CD4-positive, CD25-positive, alpha-beta regulatory T cell (primary cell): ENCODE results near the gene SLC19A3. TPM values are rescaled to one million over a fixed set of nuclear protein-coding genes. Genes with fewer than 3 reads are reported as not detected.
"Not testable (repeated sequence)": the region's sequence is repeated elsewhere in the genome, so short reads cannot be mapped to it uniquely, and the experiment has no call there.

Experiments used
- ATAC-seq, 2 donors: fragments of 150-1000 bp; cut with Tn5 transposase; one replicate each; pipeline ENCODE4 v1.10.0; 2021; ENCODE audit warnings: low read depth in 2 of 2, moderate number of reproducible peaks in 2 of 2, moderate library complexity in 1 of 2
- DNase-seq, 3 donors: peaks; one replicate each; pipeline versions ENCODE4 v3.0.0 to v3.0.0-alpha.2; 2012 to 2022; ENCODE audit warnings: mixed read lengths in 1 of 3
- H3K27ac ChIP-seq: one replicate; pipeline ENCODE4 v1.7.0; 2013; ENCODE audit warnings: mild to moderate bottlenecking, low read length; ENCODE audit not compliant: insufficient read depth, poor library complexity, severe bottlenecking
- H3K27me3 ChIP-seq: one replicate; pipeline ENCODE4 v1.7.0; 2013; ENCODE audit warnings: low read length; ENCODE audit not compliant: control insufficient read depth, insufficient read depth
- H3K36me3 ChIP-seq: one replicate; pipeline ENCODE4 v1.7.0; 2013; ENCODE audit warnings: mild to moderate bottlenecking, low read length, moderate library complexity; ENCODE audit not compliant: control insufficient read depth, insufficient read depth
- H3K4me1 ChIP-seq: 2 replicates; pipeline ENCODE4 v1.7.0; 2013; ENCODE audit warnings: mild to moderate bottlenecking, low read length; ENCODE audit not compliant: insufficient read depth, control insufficient read depth, poor library complexity, severe bottlenecking
- H3K4me3 ChIP-seq: one replicate; pipeline ENCODE4 v1.7.0; 2013; ENCODE audit warnings: low read depth, mild to moderate bottlenecking, low read length, moderate library complexity
- H3K9me3 ChIP-seq, 2 experiments: 1 replicate in 1 of 2; 2 replicates in 1 of 2; pipeline ENCODE4 v1.7.0; 2013; ENCODE audit warnings: low read length in 2 of 2, mild to moderate bottlenecking in 1 of 2, moderate library complexity in 1 of 2; ENCODE audit not compliant: control insufficient read depth in 2 of 2
- H3K27ac Mint-ChIP-seq, 3 donors: one replicate each; pipeline ENCODE4 v1.8.0; 2020 to 2022; ENCODE audit warnings: mild to moderate bottlenecking in 3 of 3, mixed read lengths in 3 of 3, moderate library complexity in 2 of 3
- H3K27me3 Mint-ChIP-seq: one replicate; pipeline ENCODE4 v1.8.0; 2022; ENCODE audit warnings: mild to moderate bottlenecking, mixed read lengths
- H3K36me3 Mint-ChIP-seq: one replicate; pipeline ENCODE4 v1.8.0; 2020; ENCODE audit warnings: mixed read lengths
- H3K4me1 Mint-ChIP-seq, 4 donors: one replicate each; pipeline ENCODE4 v1.8.0; 2020 to 2022; ENCODE audit warnings: mixed read lengths in 4 of 4, mild to moderate bottlenecking in 1 of 4
- H3K4me3 Mint-ChIP-seq, 4 donors: one replicate each; pipeline ENCODE4 v1.8.0; 2020 to 2022; ENCODE audit warnings: mild to moderate bottlenecking in 4 of 4, mixed read lengths in 4 of 4, moderate library complexity in 3 of 4
- H3K9me3 Mint-ChIP-seq, 7 donors: one replicate each; pipeline ENCODE4 v1.8.0; 2020 to 2022; ENCODE audit warnings: mixed read lengths in 7 of 7, mild to moderate bottlenecking in 3 of 7, moderate library complexity in 2 of 7
- polyA plus RNA-seq, 4 donors: library from polyadenylated mRNA; unstranded; fragments of 300-500 nt; fragmentation: Illumina TruSeq; gene quantifications; one replicate each; pipeline ENCODE4 v1.2.3, GENCODE V29; 2021
- total RNA-seq: library from RNA; stranded (reverse); gene quantifications from one replicate; pipeline ENCODE4 v1.2.3, GENCODE V29; 2022

The SLC19A3 gene
- total and polyA plus RNA-seq, 5 donors from 2014 or later, result not detected

DNA sequence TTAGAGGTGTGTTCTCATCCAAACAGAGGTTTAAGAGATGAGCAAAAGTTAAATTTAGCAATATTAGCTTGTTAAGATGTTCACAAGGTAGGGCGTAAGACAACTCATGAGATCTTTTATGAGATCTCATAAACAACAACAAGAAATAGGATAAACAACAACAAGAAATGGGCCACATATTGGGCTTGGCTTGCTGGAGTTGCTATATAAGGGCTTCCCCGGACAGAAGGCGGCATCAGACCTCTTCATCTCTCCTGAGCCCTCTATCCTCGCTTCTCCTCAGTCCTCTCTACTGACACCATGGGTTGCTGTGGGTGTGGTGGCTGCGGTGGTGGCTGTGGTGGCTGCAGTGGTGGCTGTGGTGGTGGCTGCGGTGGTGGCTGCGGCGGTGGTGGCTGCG lies 27.8 kb upstream of the SLC19A3 start, which contains the start of gene SCYGR8:
SCYGR8 (plus strand) TSS at position 301 of the 400 bp plus-strand sequence; CDS start at position 301, 0 bp downstream.
- H3K4me1 ChIP-seq, result no peaks in the 10 kb centered on the region
- no peaks in the 10 kb centered on the region for H3K36me3 ChIP-seq
- DNase-seq (no peak), ATAC-seq (no peak)
- H3K27ac ChIP-seq, result no peak within 1 kb of the TSS
- H3K27me3 ChIP-seq, result no peaks in the 10 kb centered on the region
- H3K9me3 ChIP-seq, result no peaks in the 10 kb centered on the region
- H3K27me3 Mint-ChIP-seq, result no peaks in the 10 kb centered on the region
- H3K27ac Mint-ChIP-seq, result peak within 1 kb of the TSS in 1 of 3 donors; percentile 31
- peaks cover 0 to 3% (median 0%) of the 10 kb centered on the region in 4 donors for H3K4me1 Mint-ChIP-seq
- H3K4me3 Mint-ChIP-seq, result no peak within 1 kb of the TSS
- peaks cover 0 to 2% (median 0%) of the 10 kb centered on the region in 7 donors for H3K9me3 Mint-ChIP-seq
- H3K36me3 Mint-ChIP-seq, result no peaks in the 10 kb centered on the region
- H3K4me3 ChIP-seq, result no peak within 1 kb of the TSS

- DNase-seq, H3K9me3 Mint-ChIP-seq, H3K36me3 ChIP-seq: not testable (repeated sequence)
Observed at GRCh38 chr2:227740705-227741104, 22.9 kb upstream of the SLC19A3 start.

GRCh38 chr2:227739351-227739750 lies 21.5 kb upstream of the SLC19A3 start:
- H3K9me3 ChIP-seq, result no peaks in the 10 kb centered on the region
- Mint-ChIP-seq H3K27ac (no peak overlapping the region), H3K4me1 (no peaks in the 10 kb centered on the region), H3K4me3 (no peak overlapping the region), H3K9me3 (peaks cover 0 to 2% (median 0%) of the 10 kb centered on the region in 7 donors), H3K27me3 (peaks cover 4% of the 10 kb centered on the region), H3K36me3 (no peaks in the 10 kb centered on the region)
- H3K4me1 ChIP-seq, result no peaks in the 10 kb centered on the region
- ATAC-seq (no peak), DNase-seq (no peak)
- no peak overlapping the region for H3K27ac ChIP-seq
- no peaks in the 10 kb centered on the region for H3K36me3 ChIP-seq
- H3K4me3 ChIP-seq, result no peak overlapping the region
- no peaks in the 10 kb centered on the region for H3K27me3 ChIP-seq

More at GRCh38 chr2:227740705-227741104, 22.9 kb upstream of the SLC19A3 start:
- not testable (repeated sequence) for H3K27ac ChIP-seq, H3K4me3 Mint-ChIP-seq, H3K9me3 ChIP-seq, H3K27me3 Mint-ChIP-seq, H3K27me3 ChIP-seq, ATAC-seq, H3K27ac Mint-ChIP-seq, H3K4me1 Mint-ChIP-seq, H3K4me1 ChIP-seq, H3K36me3 Mint-ChIP-seq, H3K4me3 ChIP-seq

DNA sequence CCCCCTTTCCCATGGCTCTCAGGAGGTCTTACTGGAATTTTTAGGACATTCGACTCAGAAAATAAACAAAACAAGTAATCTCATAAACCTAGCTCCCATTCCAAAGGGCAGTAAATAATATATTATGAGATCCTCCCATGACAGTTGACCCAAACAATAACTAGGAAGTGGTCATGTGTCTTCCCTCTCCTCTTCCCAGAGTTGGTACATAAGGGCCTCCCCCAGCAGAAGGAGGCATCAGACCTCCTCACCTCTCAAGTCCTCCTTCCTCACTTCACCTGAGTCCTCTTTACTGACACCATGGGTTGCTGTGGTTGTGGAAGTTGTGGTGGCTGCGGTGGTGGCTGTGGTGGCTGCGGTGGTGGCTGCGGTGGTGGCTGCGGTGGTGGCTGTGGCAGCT lies 10.2 kb upstream of the SLC19A3 start, which contains the start of gene SCYGR7:
SCYGR7 (plus strand) TSS at position 301 of the 400 bp plus-strand sequence; CDS start at position 301, 0 bp downstream.
- H3K36me3 ChIP-seq, result no peaks in the 10 kb centered on the region
- no peaks in the 10 kb centered on the region for H3K4me1 ChIP-seq
- ATAC-seq (no peak), DNase-seq (no peak)
- Mint-ChIP-seq H3K27ac (no peak within 1 kb of the TSS), H3K27me3 (peaks cover 11% of the 10 kb centered on the region), H3K9me3 (peaks cover 0 to 3% (median 0%) of the 10 kb centered on the region in 7 donors), H3K4me1 (no peaks in the 10 kb centered on the region), H3K36me3 (no peaks in the 10 kb centered on the region), H3K4me3 (no peak within 1 kb of the TSS)
- H3K27ac ChIP-seq, result no peak within 1 kb of the TSS
- H3K9me3 ChIP-seq, result no peaks in the 10 kb centered on the region
- H3K27me3 ChIP-seq, result no peaks in the 10 kb centered on the region
- H3K4me3 ChIP-seq, result no peak within 1 kb of the TSS

GRCh38 chr2:227724394-227725039 lies 6.7 kb upstream of the SLC19A3 start, which contains the start of gene SCYGR6:
Gene SCYGR6, minus strand, starts transcription at chr2:227724757. Its CDS starts 0 bp downstream, at chr2:227724757.
- H3K36me3 Mint-ChIP-seq, result no peaks in the 10 kb centered on the region
- no peak within 1 kb of the TSS for H3K4me3 Mint-ChIP-seq
- Histone ChIP-seq H3K27me3 (no peaks in the 10 kb centered on the region), H3K36me3 (no peaks in the 10 kb centered on the region), H3K4me3 (no peak within 1 kb of the TSS), H3K4me1 (no peaks in the 10 kb centered on the region), H3K9me3 (no peaks in the 10 kb centered on the region), H3K27ac (no peak within 1 kb of the TSS)
- no peak for DNase-seq
- H3K9me3 Mint-ChIP-seq, result peaks cover 0 to 4% (median 0%) of the 10 kb centered on the region in 7 donors
- peaks cover 7% of the 10 kb centered on the region for H3K27me3 Mint-ChIP-seq
- no peaks in the 10 kb centered on the region for H3K4me1 Mint-ChIP-seq
- H3K27ac Mint-ChIP-seq, result no peak within 1 kb of the TSS
- no peak for ATAC-seq

DNA sequence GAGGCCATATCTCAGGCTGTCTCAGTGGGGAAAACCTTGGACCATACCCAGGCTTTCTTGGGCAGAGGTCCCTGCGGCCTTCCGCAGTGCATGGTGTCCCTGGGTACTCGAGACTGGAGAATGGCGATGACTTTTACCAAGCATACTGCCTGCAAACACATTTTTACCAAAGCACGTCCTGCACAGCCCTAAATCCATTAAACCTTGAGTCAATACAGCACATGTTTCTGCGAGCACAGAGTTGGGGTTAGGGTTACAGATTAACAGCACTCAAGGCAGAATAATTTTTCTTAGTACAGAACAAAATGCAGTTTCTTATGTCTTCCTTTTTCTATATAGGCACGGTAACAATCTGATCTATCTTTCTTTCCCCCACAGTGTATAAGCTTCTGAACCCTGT lies 5.0 kb upstream of the SLC19A3 start:
- not testable (repeated sequence) for H3K9me3 ChIP-seq, H3K27me3 Mint-ChIP-seq, H3K36me3 Mint-ChIP-seq, H3K4me1 Mint-ChIP-seq, H3K27me3 ChIP-seq, H3K4me3 Mint-ChIP-seq, H3K4me1 ChIP-seq, ATAC-seq, H3K27ac ChIP-seq, H3K36me3 ChIP-seq, H3K9me3 Mint-ChIP-seq, DNase-seq, H3K4me3 ChIP-seq
- H3K27ac Mint-ChIP-seq, result peak overlapping the region in 1 of 3 donors; percentile 22

DNA sequence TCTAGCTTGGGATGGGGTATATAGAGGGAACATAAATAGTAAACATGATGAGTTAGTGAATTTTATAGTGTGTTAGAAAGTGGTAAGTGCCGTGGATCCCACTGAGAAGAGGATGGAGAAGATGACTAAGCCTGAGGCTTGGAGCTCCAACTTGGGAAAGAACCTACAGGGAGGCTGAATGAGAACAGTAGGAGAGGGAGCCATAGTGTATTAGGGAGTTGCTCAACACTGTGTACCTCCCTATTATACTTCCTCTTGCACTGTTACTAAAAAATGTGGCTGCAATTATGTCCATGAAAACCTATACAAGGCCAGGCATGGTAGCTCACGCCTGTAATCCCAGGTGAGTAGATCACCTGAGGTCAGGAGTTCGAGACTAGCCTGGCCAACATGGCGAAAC lies 2.9 kb upstream of the SLC19A3 start:
- H3K27ac ChIP-seq, result no peak overlapping the region
- ATAC-seq (no peak), DNase-seq (no peak)
- no peak overlapping the region for H3K27ac Mint-ChIP-seq
- no peaks in the 10 kb centered on the region for H3K4me1 ChIP-seq
- H3K36me3 Mint-ChIP-seq, result no peaks in the 10 kb centered on the region
- H3K4me3 ChIP-seq, result no peak overlapping the region
- H3K27me3 ChIP-seq, result peaks cover 3% of the 10 kb centered on the region
- peaks cover 17% of the 10 kb centered on the region for H3K27me3 Mint-ChIP-seq
- H3K4me1 Mint-ChIP-seq, result peaks cover 0 to 7% (median 0%) of the 10 kb centered on the region in 4 donors
- H3K9me3 Mint-ChIP-seq, result peaks cover 0 to 4% (median 0%) of the 10 kb centered on the region in 7 donors
- no peaks in the 10 kb centered on the region for H3K36me3 ChIP-seq
- H3K4me3 Mint-ChIP-seq, result no peak overlapping the region
- H3K9me3 ChIP-seq, result no peaks in the 10 kb centered on the region

DNA sequence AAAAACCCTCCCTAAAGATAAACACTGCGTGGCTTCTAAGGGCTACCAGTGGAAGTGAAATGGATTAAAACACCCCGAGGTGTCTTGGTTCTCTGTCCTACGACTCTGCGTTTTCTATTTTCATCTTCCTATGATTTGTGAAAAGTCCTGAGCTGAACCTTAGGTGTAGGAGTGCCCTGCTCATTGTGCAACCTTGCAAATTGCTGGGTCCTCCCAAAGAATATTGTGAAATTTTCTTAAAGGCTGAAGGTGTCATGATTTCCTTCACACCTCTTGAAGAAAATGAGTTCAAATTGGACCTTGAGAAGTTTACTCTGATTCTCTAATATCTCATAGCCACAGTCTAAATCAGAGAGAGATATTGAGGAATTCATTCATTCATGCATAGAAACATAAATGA lies 1.8 kb upstream of the SLC19A3 start:
- H3K27ac Mint-ChIP-seq, result no peak overlapping the region
- no peak overlapping the region for H3K27ac ChIP-seq
- peaks cover 0 to 1% (median 0%) of the 10 kb centered on the region in 7 donors for H3K9me3 Mint-ChIP-seq
- no peak for DNase-seq
- no peak overlapping the region for H3K4me3 Mint-ChIP-seq
- ATAC-seq, result no peak
- no peaks in the 10 kb centered on the region for H3K36me3 ChIP-seq
- no peaks in the 10 kb centered on the region for H3K36me3 Mint-ChIP-seq
- H3K27me3 ChIP-seq, result peaks cover 3% of the 10 kb centered on the region
- no peak overlapping the region for H3K4me3 ChIP-seq
- peaks cover 21% of the 10 kb centered on the region for H3K27me3 Mint-ChIP-seq
- H3K4me1 Mint-ChIP-seq, result peaks cover 0 to 7% (median 0%) of the 10 kb centered on the region in 4 donors
- no peaks in the 10 kb centered on the region for H3K4me1 ChIP-seq
- no peaks in the 10 kb centered on the region for H3K9me3 ChIP-seq
